ENCODE measurements around the gene ECI1. TPM values are rescaled to one million over a fixed set of nuclear protein-coding genes. Genes with fewer than 3 reads are reported as not detected.
A peak's percentile ranks its signal among the peaks of the same experiment; 100 is the strongest.
"Not testable (repeated sequence)": the region's sequence is repeated elsewhere in the genome, so short reads cannot be mapped to it uniquely, and the experiment has no call there.

The ECI1 gene
- total RNA-seq, 1 donor from 2014 or later = 38.7 TPM

DNA sequence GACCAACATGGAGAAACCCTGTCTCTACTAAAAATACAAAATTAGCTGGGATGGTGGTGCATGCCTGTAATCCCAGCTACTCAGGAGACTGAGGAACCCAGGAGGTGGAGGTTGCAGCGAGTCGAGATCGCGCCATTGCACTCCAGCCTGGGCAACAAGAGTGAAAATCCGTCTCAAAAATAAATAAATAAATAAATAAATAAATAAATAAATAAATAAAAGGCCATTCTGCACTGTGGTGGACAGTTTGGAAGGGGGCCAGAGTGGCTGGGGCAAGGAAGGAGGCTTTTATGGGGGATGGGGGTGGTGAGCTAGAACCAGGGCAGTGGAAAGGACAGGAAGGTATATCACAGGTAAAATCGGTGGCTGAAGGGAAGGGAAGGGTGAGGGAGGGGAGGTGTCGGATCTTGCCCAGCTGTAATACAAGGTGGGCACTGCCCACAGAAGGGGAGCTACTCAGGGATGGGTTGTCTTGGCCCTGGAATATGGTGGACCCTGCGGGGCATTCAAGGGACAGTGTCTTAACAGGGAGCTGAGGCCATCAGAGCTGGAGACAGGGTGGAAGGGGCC is 48.2 kb downstream of the ECI1 start:
- intact Hi-C loops (cut with micrococcal nuclease) = not testable (repeated sequence)

DNA sequence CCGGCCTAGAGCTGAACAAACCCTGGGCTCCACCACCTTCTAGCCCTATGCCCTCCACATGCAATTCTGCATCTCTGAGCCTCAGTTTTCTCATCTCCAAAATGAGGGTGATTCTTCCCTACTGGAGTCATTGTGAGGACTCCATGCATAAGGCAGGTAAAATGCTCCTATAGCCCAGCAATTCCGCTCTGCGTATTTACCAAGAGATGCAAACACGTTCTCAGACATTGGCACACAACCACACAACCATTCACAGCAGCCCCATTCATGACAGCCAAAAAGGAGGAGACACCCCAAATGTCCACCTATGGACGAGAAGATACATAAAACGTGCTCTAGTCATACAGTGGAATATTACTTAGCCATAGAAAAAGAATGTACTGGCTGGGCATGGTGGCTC is 51.1 kb downstream of the ECI1 start:
- intact Hi-C loops (cut with micrococcal nuclease) = no loop called here
- DNase-seq = no peak
- no peak overlapping the region for H3K27ac Mint-ChIP-seq
- no peaks in the 10 kb centered on the region for H3K36me3 Mint-ChIP-seq (ENCODE audit: low read depth)
- peaks cover 30% of the 10 kb centered on the region for H3K27me3 Mint-ChIP-seq
- no peak overlapping the region for H3K4me3 Mint-ChIP-seq
- H3K9me3 Mint-ChIP-seq = no peaks in the 10 kb centered on the region
- H3K4me1 Mint-ChIP-seq = peaks cover 9% of the 10 kb centered on the region

More for the DNA sequence above, 48.2 kb downstream of the ECI1 start:
- Mint-ChIP-seq H3K27me3 (peaks cover 18% of the 10 kb centered on the region), H3K4me3 (peak overlapping the region; percentile 90), H3K36me3 (ENCODE audit: low read depth) (peaks cover 13% of the 10 kb centered on the region), H3K4me1 (peaks cover 15% of the 10 kb centered on the region), H3K27ac (peak overlapping the region; percentile 26)
- not testable (repeated sequence) for H3K9me3 Mint-ChIP-seq, DNase-seq

- Mint-ChIP-seq H3K4me1 (peaks cover 10% of the 10 kb centered on the region), H3K9me3 (no peaks in the 10 kb centered on the region), H3K27me3 (peaks cover 36% of the 10 kb centered on the region), H3K36me3 (ENCODE audit: low read depth) (no peaks in the 10 kb centered on the region), H3K27ac (no peak overlapping the region), H3K4me3 (no peak overlapping the region)
- no peak for DNase-seq
- intact Hi-C loops (cut with micrococcal nuclease) = loop anchor here (10.0 kb wide), 1 partner anchor 225 kb away; the partner anchor contains the start of gene CCNF
Measured at GRCh38 chr16:2199621-2200139, 51.7 kb downstream of the ECI1 start.

DNA sequence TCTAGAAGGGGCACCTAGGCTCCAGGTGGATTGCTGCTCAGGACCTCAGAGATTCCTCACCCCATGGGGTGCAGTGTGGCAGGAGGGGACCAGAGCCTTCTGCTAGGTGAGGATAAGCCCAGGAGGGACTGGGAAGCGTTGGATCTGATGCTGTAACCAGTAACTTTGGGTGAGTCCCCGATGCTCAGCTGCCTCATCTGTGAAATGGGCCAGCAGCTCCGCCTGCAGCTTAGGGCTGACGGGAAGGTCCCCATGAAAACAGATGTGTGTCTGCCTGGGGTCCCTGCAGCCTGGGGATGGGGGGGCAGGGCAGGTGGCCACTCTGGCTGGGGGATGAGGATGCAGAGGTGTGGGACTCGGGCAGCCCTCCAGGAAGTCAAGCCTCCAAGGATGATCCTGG is 52.3 kb downstream of the ECI1 start:
- H3K27me3 Mint-ChIP-seq = peaks cover 41% of the 10 kb centered on the region

DNA sequence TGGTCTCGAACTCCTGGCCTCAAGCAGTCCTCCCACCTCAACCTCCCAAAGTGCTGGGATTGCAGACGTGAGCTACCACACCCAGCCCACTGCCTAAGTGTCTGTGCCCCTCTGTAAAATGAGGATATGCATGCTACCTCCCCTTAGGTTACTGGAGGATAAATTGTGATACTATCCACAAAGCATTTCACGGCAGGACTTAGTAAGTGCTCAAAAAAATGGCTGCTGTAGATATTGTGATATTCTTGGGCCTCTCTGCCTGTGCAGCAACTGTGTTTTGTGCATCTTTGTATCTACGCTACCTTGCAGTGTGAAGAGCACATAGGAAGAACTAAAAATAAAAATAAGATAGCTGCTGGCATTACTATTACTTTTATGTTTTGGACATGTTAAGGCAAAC is 53.1 kb downstream of the ECI1 start:
- no peaks in the 10 kb centered on the region for H3K9me3 Mint-ChIP-seq
- intact Hi-C loops (cut with micrococcal nuclease) = loop anchor here (10.0 kb wide), 1 partner anchor 227 kb away; the partner anchor contains the start of gene CCNF
- H3K27me3 Mint-ChIP-seq = peaks cover 43% of the 10 kb centered on the region
- no peak overlapping the region for H3K27ac Mint-ChIP-seq
- H3K4me1 Mint-ChIP-seq = peaks cover 2% of the 10 kb centered on the region
- peak overlapping the region; percentile 26 for H3K4me3 Mint-ChIP-seq
- H3K36me3 Mint-ChIP-seq (ENCODE audit: low read depth) = no peaks in the 10 kb centered on the region
- no peak for DNase-seq

More for the DNA sequence above, 52.3 kb downstream of the ECI1 start:
- Mint-ChIP-seq H3K36me3 (ENCODE audit: low read depth) (no peaks in the 10 kb centered on the region), H3K9me3 (no peaks in the 10 kb centered on the region), H3K27ac (no peak overlapping the region), H3K4me1 (peaks cover 6% of the 10 kb centered on the region), H3K4me3 (no peak overlapping the region)
- no peak for DNase-seq
- intact Hi-C loops (cut with micrococcal nuclease) = loop anchor here (10.0 kb wide), 1 partner anchor 226 kb away; the partner anchor contains the start of gene CCNF

- Mint-ChIP-seq H3K9me3 (no peaks in the 10 kb centered on the region), H3K36me3 (ENCODE audit: low read depth) (no peaks in the 10 kb centered on the region), H3K4me3 (peak overlapping the region; percentile 26), H3K4me1 (peaks cover 2% of the 10 kb centered on the region), H3K27me3 (peaks cover 43% of the 10 kb centered on the region), H3K27ac (no peak overlapping the region)
- DNase-seq = no peak
- intact Hi-C loops (cut with micrococcal nuclease) = loop anchor here (10.0 kb wide), 1 partner anchor 227 kb away; the partner anchor contains the start of gene CCNF
Measured at GRCh38 chr16:2197765-2198164, 53.6 kb downstream of the ECI1 start.

GRCh38 chr16:2196981-2197511 is 54.3 kb downstream of the ECI1 start:
- Mint-ChIP-seq H3K4me3 (peak overlapping the region; percentile 72), H3K9me3 (no peaks in the 10 kb centered on the region), H3K4me1 (peaks cover 2% of the 10 kb centered on the region), H3K27ac (no peak overlapping the region), H3K36me3 (ENCODE audit: low read depth) (no peaks in the 10 kb centered on the region), H3K27me3 (peaks cover 40% of the 10 kb centered on the region)
- no peak for DNase-seq
- intact Hi-C loops (cut with micrococcal nuclease) = loop anchor here (10.0 kb wide), 1 partner anchor 228 kb away; the partner anchor contains the start of gene CCNF

DNA sequence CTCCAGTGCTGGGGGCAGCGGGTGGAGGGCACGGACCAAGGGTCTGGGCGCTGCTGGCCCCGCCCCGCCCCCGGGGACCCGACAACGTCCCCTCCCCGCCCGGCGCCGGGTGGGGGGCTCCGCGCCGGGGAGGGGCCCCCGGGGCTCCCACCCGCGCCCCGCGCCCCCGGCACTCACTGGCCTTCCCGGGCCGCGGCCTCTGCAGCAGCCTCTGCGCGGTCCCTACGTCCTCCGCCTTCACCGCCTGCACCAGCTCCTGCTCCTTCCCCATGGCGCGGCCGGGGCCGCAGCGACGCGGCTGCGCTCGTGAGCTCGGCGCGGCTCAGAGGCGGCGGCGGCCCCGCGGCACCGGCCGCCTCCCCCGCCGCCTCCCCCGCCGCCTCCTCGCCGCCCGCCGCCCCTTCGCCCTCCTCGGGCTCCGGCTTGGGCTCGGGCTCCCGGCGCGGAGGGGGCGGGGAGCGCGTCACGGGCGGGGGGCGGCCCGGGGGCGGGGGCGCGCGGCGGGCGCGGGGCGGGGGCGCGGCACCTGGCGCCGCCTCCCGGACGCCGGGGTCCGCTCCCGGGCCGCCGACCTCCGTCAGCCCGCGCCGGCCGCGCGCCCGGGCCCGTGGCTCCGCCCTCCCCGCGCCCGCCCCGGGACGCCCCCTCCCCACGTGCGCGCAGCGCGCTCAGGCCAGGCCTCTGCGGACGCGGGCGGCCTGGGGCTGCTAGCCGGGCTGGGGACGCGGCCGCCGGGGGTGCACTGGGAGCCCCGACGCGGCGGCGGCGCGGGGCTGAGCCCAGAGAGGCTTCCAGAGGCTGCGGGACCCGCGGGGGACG is 55.0 kb downstream of the ECI1 start, which contains the start of gene CASKIN1:
TSS of gene CASKIN1 (minus strand) at position 444 of the 819 bp plus-strand sequence. CDS start at position 271, 173 bp downstream.
- Mint-ChIP-seq H3K4me1 (peaks cover 2% of the 10 kb centered on the region), H3K9me3 (no peaks in the 10 kb centered on the region), H3K27ac (no peak within 1 kb of the TSS), H3K36me3 (ENCODE audit: low read depth) (no peaks in the 10 kb centered on the region), H3K27me3 (peaks cover 39% of the 10 kb centered on the region), H3K4me3 (peak within 1 kb of the TSS; percentile 72)
- intact Hi-C loops (cut with micrococcal nuclease) = loop anchor here (10.0 kb wide), 1 partner anchor 228 kb away; the partner anchor contains the start of gene CCNF
- DNase-seq = peak; percentile 72

DNA sequence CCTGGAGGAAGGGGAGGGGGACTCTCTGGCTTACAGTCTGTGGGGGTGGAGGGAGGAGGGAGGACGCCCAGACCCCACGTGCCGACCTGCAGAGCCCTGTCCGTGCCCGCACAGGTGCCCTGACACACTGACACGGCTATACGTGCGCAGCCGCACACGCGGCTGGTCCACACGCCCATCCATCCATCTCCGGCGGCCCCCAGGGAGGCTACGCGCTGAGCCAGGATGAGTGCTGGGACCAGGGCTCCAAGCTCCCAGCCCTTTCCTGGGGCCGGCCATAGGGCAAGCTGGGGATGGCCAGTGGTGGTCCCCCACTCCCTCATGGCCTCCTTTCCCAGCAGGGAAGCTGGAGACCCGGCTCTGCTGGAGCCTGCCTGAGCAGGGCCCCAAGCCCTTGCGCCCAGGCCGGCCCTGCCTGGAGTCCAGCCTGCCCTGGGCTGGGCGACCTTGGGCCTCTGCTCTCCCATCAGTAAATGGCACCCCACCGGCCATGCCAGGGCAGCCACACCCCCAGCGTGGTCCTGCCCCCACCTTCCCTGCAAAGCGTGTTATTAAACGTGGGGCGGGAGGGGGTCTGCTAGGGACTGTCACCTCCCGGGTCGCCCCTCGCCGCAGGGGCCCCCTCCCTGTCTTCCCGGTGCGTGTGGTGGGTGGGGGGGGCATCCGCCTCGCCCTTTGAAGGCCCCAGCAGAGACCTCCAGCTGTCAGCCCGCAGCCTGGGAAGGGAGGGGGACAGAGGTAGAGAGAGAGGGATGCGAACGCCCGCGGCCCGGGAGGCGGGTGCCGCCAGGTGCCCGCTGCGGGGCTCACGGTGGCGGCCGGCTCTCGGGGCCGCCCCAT is 55.8 kb downstream of the ECI1 start:
- Mint-ChIP-seq H3K27me3 (peaks cover 39% of the 10 kb centered on the region), H3K4me3 (peak overlapping the region; percentile 42), H3K4me1 (peaks cover 2% of the 10 kb centered on the region), H3K27ac (no peak overlapping the region), H3K9me3 (no peaks in the 10 kb centered on the region), H3K36me3 (ENCODE audit: low read depth) (no peaks in the 10 kb centered on the region)
- intact Hi-C loops (cut with micrococcal nuclease) = loop anchor here (2.0 to 10.0 kb wide), 2 partner anchors 55 to 229 kb away; partner anchors contain the start of genes CCNF and ECI1
- DNase-seq = no peak

DNA sequence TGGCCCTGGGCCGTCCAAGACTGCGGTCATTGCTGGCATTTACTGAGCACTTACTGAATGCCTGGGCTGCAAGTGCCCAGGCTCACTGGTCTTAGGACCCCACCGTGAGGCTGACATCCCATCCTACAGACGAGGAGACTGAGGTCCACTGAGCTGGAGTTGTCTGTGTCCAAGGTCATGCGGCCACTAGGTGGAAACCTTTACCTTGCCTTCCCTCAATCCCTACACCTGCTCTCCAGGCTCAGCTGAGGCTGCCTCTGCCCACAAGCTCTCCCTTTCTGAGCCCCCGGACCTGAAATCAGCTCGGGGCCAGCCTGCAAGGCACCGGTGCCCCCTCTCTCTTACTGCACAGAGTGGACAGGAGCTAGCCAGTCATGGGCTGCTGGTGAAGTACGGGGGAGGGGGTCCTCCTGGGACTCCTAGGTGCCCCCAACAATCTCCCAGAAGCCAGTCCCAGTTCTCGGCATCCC is 56.5 kb downstream of the ECI1 start:
- peak; percentile 83 for DNase-seq
- H3K4me3 Mint-ChIP-seq = peak overlapping the region; percentile 42
- peaks cover 34% of the 10 kb centered on the region for H3K27me3 Mint-ChIP-seq
- intact Hi-C loops (cut with micrococcal nuclease) = loop anchor here (2.0 to 10.0 kb wide), 2 partner anchors 56 to 230 kb away; partner anchors contain the start of genes CCNF and ECI1
- H3K4me1 Mint-ChIP-seq = peaks cover 2% of the 10 kb centered on the region
- no peaks in the 10 kb centered on the region for H3K9me3 Mint-ChIP-seq
- no peak overlapping the region for H3K27ac Mint-ChIP-seq
- H3K36me3 Mint-ChIP-seq (ENCODE audit: low read depth) = no peaks in the 10 kb centered on the region

- DNase-seq = peak; percentile 67
- Mint-ChIP-seq H3K4me3 (peak overlapping the region; percentile 42), H3K27me3 (peaks cover 33% of the 10 kb centered on the region), H3K27ac (no peak overlapping the region), H3K4me1 (peaks cover 2% of the 10 kb centered on the region), H3K36me3 (ENCODE audit: low read depth) (no peaks in the 10 kb centered on the region), H3K9me3 (no peaks in the 10 kb centered on the region)
- intact Hi-C loops (cut with micrococcal nuclease) = loop anchor here (2.0 to 10.0 kb wide), 2 partner anchors 57 to 231 kb away; partner anchors contain the start of genes CCNF and ECI1
Measured at GRCh38 chr16:2194166-2194834, 57.1 kb downstream of the ECI1 start.

DNA sequence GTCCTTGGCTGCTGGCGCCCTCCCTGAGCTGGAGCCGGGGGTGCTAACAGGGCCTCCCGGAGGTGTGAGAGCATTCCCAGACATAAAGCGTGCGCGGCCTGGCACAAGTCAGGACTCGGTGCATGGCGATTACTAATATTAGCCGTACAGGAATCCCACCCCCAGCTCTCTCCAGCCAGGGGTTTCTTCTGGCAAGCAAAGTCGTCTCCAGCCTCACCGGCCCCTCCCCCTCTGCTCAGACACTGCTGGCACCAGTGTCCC is 60.0 kb downstream of the ECI1 start:
- Mint-ChIP-seq H3K9me3 (no peaks in the 10 kb centered on the region), H3K27ac (no peak overlapping the region), H3K4me3 (no peak overlapping the region), H3K36me3 (ENCODE audit: low read depth) (no peaks in the 10 kb centered on the region), H3K27me3 (peaks cover 14% of the 10 kb centered on the region), H3K4me1 (peaks cover 2% of the 10 kb centered on the region)
- DNase-seq = no peak
- intact Hi-C loops (cut with micrococcal nuclease) = loop anchor here (10.0 kb wide), 1 partner anchor 233 kb away; the partner anchor contains the start of gene CCNF

Data from activated CD4-positive, alpha-beta T cell treated with anti-CD3 and anti-CD28 coated beads, Interleukin-2, amount 10 ng/mL, durations not matched to agents 24 days and 14 days (primary cell).